ENCODE data around the gene ABCA7.
A peak's percentile ranks its signal among the peaks of the same experiment; 100 is the strongest.
"Not testable (repeated sequence)": the region's sequence is repeated elsewhere in the genome, so short reads cannot be mapped to it uniquely, and the experiment has no call there.

The ABCA7 gene

GRCh38 chr19:1112268-1113029, 72.5 kb downstream of the ABCA7 start:
- CTCF ChIA-PET, result interaction anchor here (0.7 to 1.6 kb wide), 5 partner anchors 9 to 126 kb away, joined by 3 to 7 read pairs (median 5); partner anchors contain the start of gene GPX4
- no peak for TF ChIP-seq HDGF (IDR thresholded peaks at IDR 0.05; ENCODE audit: borderline replicate concordance)
- no peak for TF ChIP-seq CTBP1 (IDR thresholded peaks at IDR 0.05; ENCODE audit: borderline replicate concordance)
- no peak for TF ChIP-seq TARDBP (IDR thresholded peaks at IDR 0.05)
- TF ChIP-seq FOXA1 (IDR thresholded peaks at IDR 0.05), result no peak
- no peak for TF ChIP-seq ZNF384 (IDR thresholded peaks at IDR 0.05)
- TF ChIP-seq FOXK2 (IDR thresholded peaks at IDR 0.05), result no peak
- no peak for TF ChIP-seq ELF4 (IDR thresholded peaks at IDR 0.05)
- TF ChIP-seq SUZ12 (IDR thresholded peaks at IDR 0.05), result no peak
- TF ChIP-seq BHLHE40 (IDR thresholded peaks at IDR 0.05; ENCODE audit: borderline replicate concordance), result no peak
- TF ChIP-seq L3MBTL2 (conservative IDR thresholded peaks at IDR 0.05), result no peak
- no peak for TF ChIP-seq ARNT (IDR thresholded peaks at IDR 0.05)
- TF ChIP-seq LEF1 (IDR thresholded peaks at IDR 0.05; ENCODE audit: borderline replicate concordance), result no peak
- TF ChIP-seq NFRKB (IDR thresholded peaks at IDR 0.05), result no peak
- no peak for TF ChIP-seq SP1 (IDR thresholded peaks at IDR 0.05)
- TF ChIP-seq FOXM1 (IDR thresholded peaks at IDR 0.05; ENCODE audit: borderline replicate concordance), result no peak
- no peak for TF ChIP-seq PKNOX1 (IDR thresholded peaks at IDR 0.05)
- POLR2A ChIA-PET, result interaction anchor here (2.1 kb wide), 1 partner anchor 157 kb away, joined by 8 read pairs; the partner anchor contains the start of gene CIRBP
- DNase-seq (ENCODE audit: extremely low spot score), result no peak

GRCh38 chr19:1113030-1113985, 73.4 kb downstream of the ABCA7 start:
- ChIA-PET CTCF (interaction anchor here (0.6 to 1.6 kb wide), 11 partner anchors 10 to 126 kb away, joined by 3 to 7 read pairs (median 3); partner anchors contain the start of genes GPX4 and SBNO2), POLR2A (interaction anchor here (0.8 to 2.1 kb wide), 3 partner anchors 9 to 156 kb away, joined by 5 to 8 read pairs (median 6); partner anchors contain the start of genes CIRBP and GPX4)
- peak; percentile 63; the same call in 1 of the 2 replicates for TF ChIP-seq HDGF (IDR thresholded peaks at IDR 0.05; ENCODE audit: borderline replicate concordance)
- no peak for TF ChIP-seq ELF4 (IDR thresholded peaks at IDR 0.05)
- peak; percentile 88 for TF ChIP-seq PKNOX1 (IDR thresholded peaks at IDR 0.05)
- peak; percentile 93 for DNase-seq (ENCODE audit: extremely low spot score)

- no peak for DNase-seq (ENCODE audit: extremely low spot score)
- CTCF ChIA-PET, result interaction anchor here (0.6 to 1.6 kb wide), 9 partner anchors 9 to 104 kb away, joined by 3 to 7 read pairs (median 3); partner anchors contain the start of genes GPX4 and SBNO2
- TF ChIP-seq FOXK2 (IDR thresholded peaks at IDR 0.05), result no peak
- TF ChIP-seq ELF4 (IDR thresholded peaks at IDR 0.05), result no peak
- TF ChIP-seq CTBP1 (IDR thresholded peaks at IDR 0.05; ENCODE audit: borderline replicate concordance), result no peak
- no peak for TF ChIP-seq ZNF384 (IDR thresholded peaks at IDR 0.05)
- TF ChIP-seq L3MBTL2 (conservative IDR thresholded peaks at IDR 0.05), result no peak
- no peak for TF ChIP-seq ARNT (IDR thresholded peaks at IDR 0.05)
- no peak for TF ChIP-seq BHLHE40 (IDR thresholded peaks at IDR 0.05; ENCODE audit: borderline replicate concordance)
- no peak for TF ChIP-seq PKNOX1 (IDR thresholded peaks at IDR 0.05)
- POLR2A ChIA-PET, result interaction anchor here (0.8 to 1.0 kb wide), 2 partner anchors 10 to 155 kb away, joined by 5 to 6 read pairs; partner anchors contain the start of genes CIRBP and GPX4
Observed at GRCh38 chr19:1113986-1114483, 74.1 kb downstream of the ABCA7 start.

- DNase-seq (ENCODE audit: extremely low spot score); CTCF ChIA-PET; POLR2A ChIA-PET: not testable (repeated sequence)
Observed at GRCh38 chr19:1114728-1115127, 74.8 kb downstream of the ABCA7 start.

Data from HEK293T (cell line).